ENCODE data around the gene CWC15. TPM values are rescaled to one million over a fixed set of nuclear protein-coding genes. Genes with fewer than 3 reads are reported as not detected.
"Not testable (repeated sequence)": the region's sequence is repeated elsewhere in the genome, so short reads cannot be mapped to it uniquely, and the experiment has no call there.

Gene CWC15
- total RNA-seq: 100 to 1,000 TPM in 1 of 2 experiments, 10 to 100 TPM in 1; 96.6 to 100 TPM
- 60.3 TPM for polyA plus RNA-seq

GRCh38 chr11:94973099-94973968 is at the start of gene CWC15, which contains the start of gene KDM4D:
CWC15 (minus strand) TSS chr11:94973556; CDS start chr11:94972185, 1,371 bp downstream.
KDM4D (plus strand) TSS chr11:94973709; CDS start chr11:94997373, 23,664 bp downstream.
- CTCF ChIA-PET: interaction anchor here (0.9 to 1.7 kb wide), 5 partner anchors 49 to 732 kb away, joined by 3 to 9 read pairs (median 4); partner anchors contain the start of genes ENDOD1 and SRSF8
- POLR2A ChIA-PET: interaction anchor here (0.7 to 2.4 kb wide), 9 partner anchors 9 to 1416 kb away, joined by 3 to 27 read pairs (median 5); partner anchors contain the start of genes CCDC82, ENDOD1, FAM76B and FUT4
- H3K36me3 Mint-ChIP-seq: peaks cover 21 to 48% (median 24%) of the 10 kb centered on the region in 3 donors
- peak within 1 kb of the TSS; percentile 91 to 99 (median 96) for H3K4me3 Mint-ChIP-seq
- peak; percentile 90 to 97 (median 91) for DNase-seq
- Histone ChIP-seq H3K27me3 (ENCODE audit: insufficient read depth, low read length, poor library complexity, severe bottlenecking) (no peaks in the 10 kb centered on the region), H3K4me1 (ENCODE audit: insufficient read depth, low read length) (peaks cover 11% of the 10 kb centered on the region), H3K9me3 (ENCODE audit: low read length) (no peaks in the 10 kb centered on the region), H3K27ac (ENCODE audit: low read depth, low read length) (peak within 1 kb of the TSS; percentile 82), H3K36me3 (ENCODE audit: insufficient read depth, low read length) (peaks cover 31% of the 10 kb centered on the region), H3K4me3 (ENCODE audit: low read length) (peak within 1 kb of the TSS; percentile 88)
- peak within 1 kb of the TSS; percentile 87 to 100 (median 97) for H3K27ac Mint-ChIP-seq
- H3K27me3 Mint-ChIP-seq: no peaks in the 10 kb centered on the region
- peaks cover 24 to 55% (median 52%) of the 10 kb centered on the region in 3 donors for H3K4me1 Mint-ChIP-seq
- peaks cover 0 to 6% (median 0%) of the 10 kb centered on the region in 5 donors for H3K9me3 Mint-ChIP-seq

- DNase-seq; H3K4me3 Mint-ChIP-seq; H3K27ac Mint-ChIP-seq; H3K36me3 ChIP-seq (ENCODE audit: insufficient read depth, low read length); H3K4me1 ChIP-seq (ENCODE audit: insufficient read depth, low read length); H3K9me3 ChIP-seq (ENCODE audit: low read length); H3K36me3 Mint-ChIP-seq; POLR2A ChIA-PET; H3K27ac ChIP-seq (ENCODE audit: low read depth, low read length); H3K9me3 Mint-ChIP-seq; H3K4me1 Mint-ChIP-seq; CTCF ChIA-PET; H3K27me3 Mint-ChIP-seq; H3K27me3 ChIP-seq (ENCODE audit: insufficient read depth, low read length, poor library complexity, severe bottlenecking); H3K4me3 ChIP-seq (ENCODE audit: low read length): not testable (repeated sequence)
These were observed 48.1 kb upstream of the CWC15 start for GRCh38 chr11:95021468-95021867.

- Histone ChIP-seq H3K36me3 (ENCODE audit: insufficient read depth, low read length) (no peaks in the 10 kb centered on the region), H3K4me1 (ENCODE audit: insufficient read depth, low read length) (no peaks in the 10 kb centered on the region), H3K4me3 (ENCODE audit: low read length) (no peak overlapping the region), H3K27ac (ENCODE audit: low read depth, low read length) (no peak overlapping the region), H3K9me3 (ENCODE audit: low read length) (no peaks in the 10 kb centered on the region), H3K27me3 (ENCODE audit: insufficient read depth, low read length, poor library complexity, severe bottlenecking) (peaks cover 3% of the 10 kb centered on the region)
- no peak overlapping the region for H3K27ac Mint-ChIP-seq
- POLR2A ChIA-PET: no interaction called here
- H3K36me3 Mint-ChIP-seq: no peaks in the 10 kb centered on the region
- H3K27me3 Mint-ChIP-seq: peaks cover 12 to 35% of the 10 kb centered on the region in 2 donors
- no peak overlapping the region for H3K4me3 Mint-ChIP-seq
- no peaks in the 10 kb centered on the region for H3K4me1 Mint-ChIP-seq
- DNase-seq: no peak
- no peaks in the 10 kb centered on the region for H3K9me3 Mint-ChIP-seq
- CTCF ChIA-PET: no interaction called here
These were observed 42.8 kb upstream of the CWC15 start for GRCh38 chr11:95016139-95016538.

- no peaks in the 10 kb centered on the region for H3K4me1 Mint-ChIP-seq
- H3K27ac Mint-ChIP-seq: no peak overlapping the region
These were observed 40.9 kb upstream of the CWC15 start for GRCh38 chr11:95014184-95014821.

GRCh38 chr11:95011376-95011775 is 38.0 kb upstream of the CWC15 start:
- Mint-ChIP-seq H3K27ac (no peak overlapping the region), H3K4me1 (no peaks in the 10 kb centered on the region), H3K36me3 (no peaks in the 10 kb centered on the region), H3K27me3 (peaks cover 14 to 54% of the 10 kb centered on the region in 2 donors), H3K9me3 (peaks cover 0 to 3% (median 0%) of the 10 kb centered on the region in 5 donors), H3K4me3 (no peak overlapping the region)
- Histone ChIP-seq H3K27me3 (ENCODE audit: insufficient read depth, low read length, poor library complexity, severe bottlenecking) (peaks cover 3% of the 10 kb centered on the region), H3K27ac (ENCODE audit: low read depth, low read length) (no peak overlapping the region), H3K9me3 (ENCODE audit: low read length) (no peaks in the 10 kb centered on the region), H3K36me3 (ENCODE audit: insufficient read depth, low read length) (no peaks in the 10 kb centered on the region), H3K4me1 (ENCODE audit: insufficient read depth, low read length) (no peaks in the 10 kb centered on the region), H3K4me3 (ENCODE audit: low read length) (no peak overlapping the region)
- POLR2A ChIA-PET: no interaction called here
- CTCF ChIA-PET: no interaction called here
- DNase-seq: no peak

More at GRCh38 chr11:95014184-95014821, 40.9 kb upstream of the CWC15 start:
- DNase-seq: no peak
- H3K4me1 ChIP-seq (ENCODE audit: insufficient read depth, low read length): no peaks in the 10 kb centered on the region
- H3K27ac ChIP-seq (ENCODE audit: low read depth, low read length): no peak overlapping the region
- peaks cover 14 to 42% of the 10 kb centered on the region in 2 donors for H3K27me3 Mint-ChIP-seq
- peaks cover 0 to 3% (median 0%) of the 10 kb centered on the region in 5 donors for H3K9me3 Mint-ChIP-seq
- H3K36me3 Mint-ChIP-seq: no peaks in the 10 kb centered on the region
- peaks cover 3% of the 10 kb centered on the region for H3K27me3 ChIP-seq (ENCODE audit: insufficient read depth, low read length, poor library complexity, severe bottlenecking)
- H3K9me3 ChIP-seq (ENCODE audit: low read length): no peaks in the 10 kb centered on the region
- POLR2A ChIA-PET: no interaction called here
- no peaks in the 10 kb centered on the region for H3K36me3 ChIP-seq (ENCODE audit: insufficient read depth, low read length)
- H3K4me3 Mint-ChIP-seq: no peak overlapping the region
- no peak overlapping the region for H3K4me3 ChIP-seq (ENCODE audit: low read length)
- CTCF ChIA-PET: no interaction called here

- H3K27ac ChIP-seq (ENCODE audit: low read depth, low read length): no peak overlapping the region
- H3K9me3 ChIP-seq (ENCODE audit: low read length): no peaks in the 10 kb centered on the region
- CTCF ChIA-PET: no interaction called here
- no peak for DNase-seq
- Mint-ChIP-seq H3K4me3 (no peak overlapping the region), H3K4me1 (no peaks in the 10 kb centered on the region), H3K36me3 (no peaks in the 10 kb centered on the region), H3K9me3 (peaks cover 0 to 3% (median 0%) of the 10 kb centered on the region in 5 donors), H3K27me3 (peaks cover 1 to 28% of the 10 kb centered on the region in 2 donors), H3K27ac (no peak overlapping the region)
- no peaks in the 10 kb centered on the region for H3K27me3 ChIP-seq (ENCODE audit: insufficient read depth, low read length, poor library complexity, severe bottlenecking)
- H3K4me3 ChIP-seq (ENCODE audit: low read length): no peak overlapping the region
- POLR2A ChIA-PET: no interaction called here
- H3K4me1 ChIP-seq (ENCODE audit: insufficient read depth, low read length): no peaks in the 10 kb centered on the region
- no peaks in the 10 kb centered on the region for H3K36me3 ChIP-seq (ENCODE audit: insufficient read depth, low read length)
These were observed 32.3 kb upstream of the CWC15 start for GRCh38 chr11:95005642-95006041.

GRCh38 chr11:95003716-95004115 is 30.4 kb upstream of the CWC15 start:
- Mint-ChIP-seq H3K9me3 (no peaks in the 10 kb centered on the region), H3K36me3 (no peaks in the 10 kb centered on the region), H3K4me1 (no peaks in the 10 kb centered on the region), H3K27ac (no peak overlapping the region), H3K4me3 (no peak overlapping the region), H3K27me3 (peaks cover 1 to 20% of the 10 kb centered on the region in 2 donors)
- POLR2A ChIA-PET: interaction anchor here (0.5 kb wide), 1 partner anchor 63 kb away, joined by 4 read pairs; no protein-coding TSS in a partner anchor
- CTCF ChIA-PET: no interaction called here
- no peaks in the 10 kb centered on the region for H3K9me3 ChIP-seq (ENCODE audit: low read length)
- no peak for DNase-seq
- no peaks in the 10 kb centered on the region for H3K36me3 ChIP-seq (ENCODE audit: insufficient read depth, low read length)
- H3K27me3 ChIP-seq (ENCODE audit: insufficient read depth, low read length, poor library complexity, severe bottlenecking): no peaks in the 10 kb centered on the region
- H3K4me1 ChIP-seq (ENCODE audit: insufficient read depth, low read length): no peaks in the 10 kb centered on the region
- H3K4me3 ChIP-seq (ENCODE audit: low read length): no peak overlapping the region
- H3K27ac ChIP-seq (ENCODE audit: low read depth, low read length): no peak overlapping the region

GRCh38 chr11:94998285-94998684 is 24.9 kb upstream of the CWC15 start:
- POLR2A ChIA-PET: no interaction called here

More at GRCh38 chr11:94998285-94998684, 24.9 kb upstream of the CWC15 start:
- Histone ChIP-seq H3K27me3 (ENCODE audit: insufficient read depth, low read length, poor library complexity, severe bottlenecking) (no peaks in the 10 kb centered on the region), H3K36me3 (ENCODE audit: insufficient read depth, low read length) (no peaks in the 10 kb centered on the region), H3K9me3 (ENCODE audit: low read length) (no peaks in the 10 kb centered on the region), H3K27ac (ENCODE audit: low read depth, low read length) (no peak overlapping the region), H3K4me3 (ENCODE audit: low read length) (no peak overlapping the region), H3K4me1 (ENCODE audit: insufficient read depth, low read length) (no peaks in the 10 kb centered on the region)
- Mint-ChIP-seq H3K4me3 (no peak overlapping the region), H3K9me3 (no peaks in the 10 kb centered on the region), H3K27me3 (peaks cover 0 to 3% of the 10 kb centered on the region in 2 donors), H3K4me1 (no peaks in the 10 kb centered on the region), H3K36me3 (no peaks in the 10 kb centered on the region), H3K27ac (no peak overlapping the region)
- DNase-seq: no peak
- CTCF ChIA-PET: no interaction called here

Measured in CD8-positive, alpha-beta memory T cell (primary cell).